Inferior parietal cortex (tissue), 1 donor: ENCODE measurements around the gene ADGRL3.

Experiments
- DNase-seq: peaks from one replicate; pipeline ENCODE4 v3.0.0-alpha.2; 2016; ENCODE audit errors: extremely low spot score

Gene ADGRL3

GRCh38 chr4:61277785-61278760 is 77.9 kb downstream of the ADGRL3 start:
- DNase-seq = no peak

GRCh38 chr4:61292322-61292721 is 92.2 kb downstream of the ADGRL3 start:
- no peak for DNase-seq

DNA sequence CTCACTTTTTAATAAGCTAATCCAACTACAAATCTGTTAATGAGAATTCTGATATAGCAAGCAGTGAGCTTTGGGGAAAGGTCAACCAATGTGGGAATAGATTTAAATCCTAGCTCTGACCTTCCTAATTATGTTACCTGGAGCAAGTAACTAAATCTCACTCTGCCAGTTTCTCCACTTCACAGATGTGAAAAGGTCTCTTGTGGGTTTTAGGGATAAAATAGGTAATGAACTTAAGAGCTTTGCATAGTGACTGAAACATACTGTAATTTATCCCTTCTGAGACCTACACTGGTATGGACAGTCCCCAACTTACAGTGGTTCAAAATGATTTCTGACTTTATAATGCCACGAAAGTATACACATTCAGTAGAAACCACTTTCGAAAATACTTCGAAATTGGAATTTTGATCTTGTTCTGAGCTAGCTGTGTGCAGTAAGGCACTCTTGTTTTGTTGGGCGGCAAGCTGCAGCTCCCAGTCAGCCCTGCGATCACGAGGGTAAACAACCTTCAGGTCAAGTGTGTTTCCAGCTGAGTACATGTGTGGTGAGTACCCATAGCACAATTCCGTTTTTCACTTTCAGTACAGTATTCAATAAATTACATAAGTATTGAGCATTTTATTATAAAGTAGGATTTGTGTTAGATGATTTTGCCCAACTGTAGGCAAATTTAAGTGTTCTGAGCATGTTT is 93.7 kb downstream of the ADGRL3 start:
- DNase-seq = no peak

- no peak for DNase-seq
These were observed 94.8 kb downstream of the ADGRL3 start for GRCh38 chr4:61294936-61295335.

DNA sequence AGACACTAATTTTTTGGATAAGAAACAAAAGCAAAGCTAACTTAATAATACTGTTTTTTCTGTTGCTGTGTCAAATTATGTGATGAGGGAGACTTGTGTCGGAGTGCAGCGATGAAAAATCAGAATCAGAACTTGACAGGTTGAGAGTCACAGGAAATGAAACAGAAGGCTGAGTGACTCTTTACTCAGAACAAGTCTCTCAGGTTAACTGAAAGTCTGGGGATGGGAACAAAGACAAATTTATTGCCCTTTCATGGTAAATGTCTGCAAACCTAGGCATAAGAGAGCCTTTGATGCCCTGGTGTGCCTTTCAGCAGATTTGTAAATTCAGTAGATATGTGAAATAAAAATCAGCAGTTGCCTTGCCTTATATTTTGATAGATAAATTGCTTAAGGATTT is 96.0 kb downstream of the ADGRL3 start:
- DNase-seq = no peak

DNA sequence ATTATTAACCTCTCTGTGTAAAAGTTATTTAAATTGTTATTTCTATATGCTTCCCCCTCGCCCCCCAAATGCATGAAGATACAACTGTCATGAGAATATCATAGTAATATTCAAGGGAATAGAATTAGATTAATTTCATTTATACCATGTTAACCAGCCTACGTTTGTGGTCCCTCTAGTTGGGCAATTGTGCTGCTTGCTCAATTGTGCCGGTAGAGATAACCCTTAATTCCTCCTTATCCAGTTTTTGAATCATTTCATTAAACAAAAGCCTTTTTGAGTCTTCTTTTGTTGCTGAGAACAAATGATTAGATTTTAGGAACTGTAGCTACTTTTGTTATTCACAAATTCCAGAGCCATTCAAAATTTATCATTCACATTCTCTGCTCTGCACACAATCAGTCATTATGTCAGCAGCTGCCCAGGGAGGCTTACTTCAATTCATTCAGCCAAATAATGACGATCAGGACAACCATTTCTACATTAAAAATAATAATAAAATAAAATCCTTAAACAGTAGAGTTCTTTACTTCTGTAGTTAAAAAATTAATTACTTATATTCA is 98.1 kb downstream of the ADGRL3 start:
- no peak for DNase-seq

- DNase-seq = no peak
These were observed 99.2 kb downstream of the ADGRL3 start for GRCh38 chr4:61299316-61299715.

DNA sequence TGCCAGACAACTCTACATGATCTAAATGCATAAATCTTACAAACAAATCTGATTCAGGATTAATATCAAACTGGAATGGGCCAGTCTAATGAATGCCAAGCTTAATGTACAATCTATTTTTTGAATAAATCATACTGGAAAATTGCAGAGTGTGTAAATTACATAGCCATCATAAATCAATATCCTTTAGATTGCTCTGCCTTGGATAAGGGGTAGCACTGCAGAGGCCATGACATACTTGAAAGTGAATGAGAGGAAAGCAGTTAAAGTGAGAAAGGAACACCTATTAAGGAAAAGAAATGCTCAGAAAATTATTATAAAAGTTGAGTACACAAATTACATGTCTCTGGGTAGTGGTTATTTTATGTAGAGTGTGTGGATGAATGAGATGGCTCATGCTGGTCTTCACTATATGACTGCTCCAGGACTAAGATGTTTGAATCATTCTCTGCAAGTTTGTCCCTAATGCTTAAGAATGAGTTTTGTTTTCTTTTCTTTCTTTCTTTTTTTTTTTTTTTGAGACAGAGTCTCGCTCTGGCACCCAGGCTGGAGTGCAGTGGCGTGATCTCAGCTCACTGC is 100.2 kb downstream of the ADGRL3 start:
- DNase-seq = no peak

DNA sequence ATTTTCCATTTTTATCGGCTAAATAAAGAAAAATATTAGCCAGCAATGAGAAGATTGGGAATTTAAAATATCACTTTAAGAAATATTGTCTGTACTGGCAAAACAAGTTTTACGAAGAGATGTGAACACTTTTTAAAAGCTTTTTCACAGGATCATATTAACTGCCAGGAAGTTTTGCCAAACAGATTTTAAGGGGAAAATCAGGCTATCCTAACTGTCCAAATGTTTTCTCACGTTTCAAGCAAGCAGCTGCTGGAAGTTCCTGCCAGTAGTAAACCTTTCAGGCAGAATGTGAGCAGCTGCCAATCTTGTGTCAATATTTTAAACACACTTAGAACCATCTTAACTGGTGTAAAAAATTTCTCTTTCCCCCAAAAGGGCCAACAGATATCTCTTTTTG is 101.1 kb downstream of the ADGRL3 start:
- no peak for DNase-seq

DNA sequence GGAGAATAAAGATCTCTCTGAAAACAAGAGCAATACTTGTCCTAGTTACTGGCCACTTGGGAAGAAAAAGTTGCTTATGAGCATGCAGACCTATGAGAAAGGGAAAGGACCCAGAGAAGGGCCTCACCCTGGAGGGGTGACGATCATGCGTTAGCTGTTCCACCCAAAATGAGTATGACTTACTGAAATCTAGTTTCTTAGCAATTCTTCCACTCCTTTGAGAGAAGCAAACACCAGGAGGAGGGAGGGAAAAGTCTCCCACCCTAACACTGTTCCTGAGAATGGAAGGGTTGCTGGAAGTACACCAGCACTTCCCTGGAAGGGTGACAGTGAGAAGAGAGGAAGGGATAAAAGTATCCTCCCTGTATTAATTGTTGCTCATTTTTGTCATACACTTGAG is 107.9 kb downstream of the ADGRL3 start:
- no peak for DNase-seq

GRCh38 chr4:61309616-61310015 is 109.5 kb downstream of the ADGRL3 start:
- DNase-seq = no peak

DNA sequence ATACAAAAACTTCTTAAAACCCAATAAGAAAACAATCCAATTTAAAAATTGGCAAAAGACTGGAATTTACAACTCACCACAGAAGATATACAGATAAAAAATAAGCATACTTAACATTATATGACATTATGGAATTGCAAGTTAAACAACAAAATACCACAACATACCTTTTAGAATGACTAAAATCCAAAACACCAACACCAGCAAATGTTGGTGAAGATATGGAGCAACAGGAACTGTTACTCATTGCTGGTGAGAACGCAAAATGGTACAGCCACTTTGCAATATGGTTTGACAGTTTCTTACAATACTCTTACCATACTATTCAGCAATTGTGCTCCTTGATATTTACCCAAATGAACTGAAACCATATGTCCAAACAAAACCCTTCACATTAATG is 112.4 kb downstream of the ADGRL3 start:
- DNase-seq = no peak

- DNase-seq = no peak
These were observed 118.3 kb downstream of the ADGRL3 start for GRCh38 chr4:61318431-61318830.

- no peak for DNase-seq
These were observed 119.0 kb downstream of the ADGRL3 start for GRCh38 chr4:61319156-61319555.

GRCh38 chr4:61320154-61320553 is 120.0 kb downstream of the ADGRL3 start:
- no peak for DNase-seq

DNA sequence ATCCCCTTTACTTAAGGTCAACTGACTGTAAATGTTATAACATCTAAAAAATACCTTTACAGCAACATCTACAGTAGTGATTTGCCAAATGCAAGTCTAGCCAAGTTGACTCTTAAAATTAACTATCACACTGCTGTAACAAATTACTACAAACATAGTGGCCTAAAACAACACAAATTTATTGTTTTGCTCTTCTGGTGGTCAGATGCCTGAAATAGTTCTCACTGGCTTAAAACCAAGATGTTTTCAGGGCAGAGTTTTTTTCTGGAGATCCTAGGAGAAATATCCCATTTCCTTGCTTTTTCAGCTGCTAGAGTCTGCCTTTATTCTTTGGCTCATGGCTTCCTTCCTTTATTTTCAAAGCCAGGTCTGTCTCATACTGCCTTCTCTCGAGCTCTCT is 120.5 kb downstream of the ADGRL3 start:
- DNase-seq = no peak

- no peak for DNase-seq
These were observed 132.6 kb downstream of the ADGRL3 start for GRCh38 chr4:61332693-61333092.

DNA sequence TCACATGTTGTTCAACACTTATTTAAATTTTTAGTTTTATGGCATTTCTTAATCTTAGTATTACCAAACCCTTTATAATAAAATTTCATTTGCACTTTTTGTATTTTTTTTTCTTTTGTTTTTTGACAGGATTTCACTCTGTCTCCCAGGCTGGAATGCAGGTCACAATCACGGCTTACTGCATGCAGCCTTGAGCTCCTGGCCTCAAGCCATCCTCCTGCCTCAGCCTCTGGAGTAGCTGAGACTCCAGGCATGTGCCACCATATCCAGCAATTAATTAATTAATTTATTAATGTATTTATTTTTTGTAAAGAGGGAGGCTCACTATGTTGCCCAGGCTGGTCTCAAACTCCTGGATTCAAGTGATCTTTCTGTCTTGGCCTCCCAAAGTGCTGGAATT is 133.4 kb downstream of the ADGRL3 start:
- DNase-seq = no peak

- DNase-seq = no peak
These were observed 135.2 kb downstream of the ADGRL3 start for GRCh38 chr4:61335241-61335763.

GRCh38 chr4:61336488-61336887 is 136.4 kb downstream of the ADGRL3 start:
- DNase-seq = peak; percentile 50

DNA sequence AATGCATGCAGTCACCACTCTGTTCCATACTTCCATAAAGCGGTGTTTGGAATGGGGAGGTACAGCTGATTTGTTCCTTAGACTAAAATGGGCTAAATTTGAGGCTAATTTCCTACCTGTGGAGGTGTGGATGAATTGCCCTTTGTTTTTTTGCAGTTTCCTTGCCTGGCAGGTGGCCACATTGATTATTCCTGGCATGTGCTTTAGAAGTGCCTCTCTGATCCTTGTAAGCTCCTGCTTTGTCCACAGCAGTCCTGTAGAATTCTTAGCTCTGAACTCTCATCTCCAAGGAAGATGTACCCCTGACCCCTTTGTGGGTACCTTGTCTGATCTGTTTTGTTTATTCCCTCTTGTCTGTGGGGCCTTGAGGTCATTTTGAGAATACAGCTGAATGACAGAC is 136.8 kb downstream of the ADGRL3 start:
- DNase-seq = no peak

GRCh38 chr4:61342061-61342460 is 141.9 kb downstream of the ADGRL3 start:
- no peak for DNase-seq
